ENCODE data around the gene NOTCH2.

Gene NOTCH2

GRCh38 chr1:119902775-119903442 lies 166.6 kb downstream of the NOTCH2 start:
- no peak for DNase-seq

DNA sequence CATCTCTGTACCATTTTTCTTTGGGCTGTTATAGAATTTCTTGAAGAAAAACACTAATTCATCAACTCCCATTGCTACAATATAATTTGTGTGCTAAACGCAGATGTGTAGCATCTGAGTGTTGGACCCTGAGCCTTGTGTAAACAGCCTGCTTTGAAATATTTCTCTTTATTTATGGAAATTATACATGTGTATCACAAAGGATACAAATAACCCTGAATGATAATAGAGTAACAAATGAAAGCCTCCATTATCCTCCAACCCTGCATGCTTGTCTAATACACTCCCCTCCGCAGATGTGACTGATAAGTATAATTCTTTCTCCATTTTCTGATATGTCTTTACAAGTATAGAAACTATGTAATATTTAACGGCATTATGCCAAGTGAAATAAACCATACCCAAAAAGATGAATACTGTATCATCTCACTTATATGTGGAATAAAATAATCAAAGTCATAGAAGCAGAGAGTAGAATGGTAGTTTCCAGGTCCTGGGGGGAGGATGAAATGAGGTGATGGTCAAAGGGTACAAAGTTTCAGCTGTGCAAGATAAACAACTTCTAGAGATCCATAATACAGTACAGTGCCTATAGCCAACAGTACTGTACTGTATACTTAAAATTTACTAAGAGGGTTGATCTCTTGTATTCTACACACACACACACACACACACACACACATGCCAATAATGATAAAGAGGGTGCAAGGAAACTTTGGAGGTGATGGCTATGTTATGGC lies 170.3 kb downstream of the NOTCH2 start:
- DNase-seq: no peak

DNA sequence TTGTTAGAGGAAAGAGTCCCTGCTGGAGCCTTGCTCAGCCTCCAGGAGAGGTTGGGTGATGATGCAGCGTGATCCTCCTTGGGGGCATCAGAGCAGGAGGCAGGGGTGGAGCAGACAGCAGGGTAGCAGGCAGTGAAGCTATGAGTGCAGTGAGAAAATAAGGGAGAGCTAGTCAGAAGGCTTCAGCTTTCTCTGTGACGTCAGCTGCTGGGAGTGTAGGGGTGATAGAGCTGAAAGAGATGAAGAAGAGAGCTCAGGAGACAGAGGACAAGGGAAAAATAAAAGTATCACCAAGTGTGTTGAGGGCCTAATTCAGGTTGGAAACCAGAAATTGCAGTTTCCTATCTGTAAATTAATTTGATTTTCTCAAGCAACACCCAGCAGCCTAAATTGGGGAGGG lies 170.9 kb downstream of the NOTCH2 start:
- no peak for DNase-seq

DNA sequence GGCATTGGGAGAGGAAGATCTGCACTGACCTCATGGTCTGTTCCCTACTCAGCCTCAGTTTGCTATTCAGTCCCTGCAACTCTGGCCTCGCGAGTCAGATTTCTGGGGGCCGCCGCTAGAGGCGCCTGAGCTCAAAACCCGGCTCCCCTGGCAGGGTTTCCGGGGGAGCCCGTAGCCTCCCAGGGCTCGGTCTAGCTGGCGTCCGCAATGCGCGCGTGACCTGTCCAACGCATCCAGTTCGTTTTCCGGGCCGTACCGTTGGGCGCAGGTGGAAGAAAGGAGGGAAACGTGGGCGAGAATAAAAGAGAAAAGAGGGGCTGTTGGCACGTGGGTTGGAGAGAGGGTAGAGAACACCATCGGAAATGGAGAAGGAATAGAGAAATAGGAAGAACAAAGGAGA lies 173.2 kb downstream of the NOTCH2 start, which contains the start of gene ADAM30:
Gene ADAM30 (minus strand): TSS at position 213 of the 400 bp plus-strand sequence. CDS start 179 bp downstream, at position 34.
- DNase-seq: no peak

DNA sequence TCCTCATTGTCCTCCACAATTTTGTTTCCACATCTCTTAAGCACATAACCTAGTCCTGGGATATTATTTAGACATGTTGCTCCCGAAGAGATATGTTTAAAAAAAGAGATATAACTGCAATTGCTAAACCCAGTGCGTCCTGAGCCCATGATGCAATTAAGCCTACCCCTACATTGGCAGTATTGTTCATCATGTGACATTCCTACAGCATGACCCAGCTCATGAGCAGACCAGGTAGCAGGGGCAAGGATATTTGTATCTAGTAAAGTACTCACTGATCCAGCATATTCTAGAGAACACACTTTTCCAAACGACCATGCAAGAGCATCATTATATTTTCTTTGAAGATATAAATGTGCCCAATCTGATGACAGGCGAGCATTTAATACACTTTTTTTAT lies 174.4 kb downstream of the NOTCH2 start:
- DNase-seq: no peak

DNA sequence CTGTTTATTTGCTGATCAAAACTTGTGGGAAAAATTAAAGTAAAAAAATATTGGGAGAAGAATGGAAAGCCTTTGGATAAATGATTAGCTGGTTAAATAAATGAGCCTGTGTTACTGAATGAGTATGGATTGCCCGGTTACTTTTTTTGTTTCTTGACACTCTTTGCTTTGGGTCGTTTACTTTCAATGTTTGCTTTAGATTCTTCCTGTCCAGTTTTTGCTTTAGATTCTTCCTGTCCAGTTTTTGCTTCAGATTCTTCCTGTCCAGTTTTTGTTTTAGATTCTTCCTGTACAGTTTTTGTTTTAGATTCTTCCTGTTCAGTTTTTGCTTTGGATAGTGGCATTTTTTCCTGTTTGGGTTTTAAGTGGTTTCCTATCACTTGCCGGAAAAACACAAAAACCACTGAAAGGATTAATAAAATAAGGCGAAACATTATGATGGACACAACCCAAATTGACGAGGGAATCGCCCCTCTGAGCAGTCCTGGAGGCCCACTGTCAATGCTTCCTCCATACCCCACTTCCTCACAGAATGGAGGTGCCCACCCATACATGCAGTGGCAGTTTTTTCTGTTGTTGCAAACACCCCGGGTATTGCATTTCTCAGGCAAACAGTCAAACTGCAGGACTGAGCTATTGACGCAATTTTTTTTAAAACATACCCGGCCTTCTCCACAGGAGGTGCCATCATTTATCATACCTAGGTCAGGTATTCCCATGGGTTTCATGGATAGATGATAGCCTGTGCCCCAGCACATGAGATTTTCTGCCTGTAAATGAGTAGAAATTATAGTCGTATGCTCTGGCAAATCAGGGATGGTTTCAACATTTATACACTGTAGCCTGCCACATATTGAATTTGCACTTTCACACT lies 175.4 kb downstream of the NOTCH2 start:
- DNase-seq: no peak

- no peak for DNase-seq
Measured at GRCh38 chr1:119893238-119893791, 176.1 kb downstream of the NOTCH2 start.

GRCh38 chr1:119891386-119891785 lies 178.1 kb downstream of the NOTCH2 start:
- no peak for DNase-seq

DNA sequence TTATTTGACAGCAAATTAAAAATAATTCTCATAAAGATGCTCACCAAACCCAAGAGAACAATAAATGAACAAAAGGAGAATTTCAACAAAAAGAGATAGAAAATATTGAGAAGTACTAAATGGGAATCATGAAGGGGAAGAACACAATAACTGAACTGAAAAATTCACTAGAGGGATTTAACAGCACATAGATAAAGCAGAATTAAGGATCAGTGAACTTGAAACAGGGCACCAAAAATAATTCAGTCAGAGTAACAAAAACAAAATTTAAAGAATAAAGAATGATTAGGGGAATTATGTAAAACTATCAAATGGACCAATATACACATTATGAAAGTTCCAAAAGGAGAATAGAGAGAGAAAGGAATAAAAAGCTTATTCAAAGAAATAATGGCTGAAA lies 181.0 kb downstream of the NOTCH2 start:
- no peak for DNase-seq

- DNase-seq: no peak
Measured at GRCh38 chr1:119887427-119887826, 182.0 kb downstream of the NOTCH2 start.

- DNase-seq: peak; percentile 26 to 49
Measured at GRCh38 chr1:119885903-119886783, 183.3 kb downstream of the NOTCH2 start.

DNA sequence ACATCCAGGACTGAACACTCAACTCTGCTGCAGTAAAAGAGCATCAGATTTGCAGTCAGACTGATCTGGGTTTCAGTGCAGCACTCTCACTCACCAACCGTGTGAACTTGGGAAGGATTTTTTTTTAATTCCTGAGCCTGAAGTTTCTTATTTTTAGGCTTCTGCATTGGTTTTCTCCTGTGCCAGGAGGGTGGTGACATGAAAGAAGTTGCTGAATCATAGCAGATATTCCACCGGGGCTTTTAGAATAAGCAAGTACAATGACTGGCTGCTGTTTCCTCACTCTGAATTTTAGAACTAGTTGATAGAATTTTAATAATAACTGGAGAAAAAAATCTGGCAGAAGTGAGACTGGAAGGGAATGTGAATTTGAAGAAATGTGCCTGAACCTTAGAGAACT lies 184.8 kb downstream of the NOTCH2 start:
- DNase-seq: no peak

- no peak for DNase-seq
Measured at GRCh38 chr1:119883826-119884225, 185.6 kb downstream of the NOTCH2 start.

GRCh38 chr1:119882132-119883049 lies 187.1 kb downstream of the NOTCH2 start:
- no peak for DNase-seq

- no peak for DNase-seq
Measured at GRCh38 chr1:119879510-119880434, 189.7 kb downstream of the NOTCH2 start.

DNA sequence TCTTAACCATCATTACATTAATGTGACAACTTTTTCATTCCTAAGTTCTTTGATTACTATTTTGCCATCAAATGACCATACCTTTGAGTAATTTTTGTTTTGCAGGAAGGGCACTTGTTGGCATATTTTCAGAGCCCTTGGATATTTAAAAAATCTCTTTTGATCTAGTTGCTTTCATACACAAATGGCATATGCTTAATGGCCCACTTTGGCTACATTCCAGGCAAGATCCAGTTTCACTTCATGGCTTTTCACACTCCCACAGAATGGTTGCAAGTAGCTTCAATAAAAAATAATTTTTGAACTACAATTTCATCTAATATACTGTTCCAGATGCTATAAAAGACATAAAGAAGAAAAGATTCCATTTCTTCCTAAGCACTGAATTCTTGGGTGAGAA lies 191.3 kb downstream of the NOTCH2 start:
- no peak for DNase-seq

GRCh38 chr1:119874186-119874585 lies 195.3 kb downstream of the NOTCH2 start:
- no peak for DNase-seq

DNA sequence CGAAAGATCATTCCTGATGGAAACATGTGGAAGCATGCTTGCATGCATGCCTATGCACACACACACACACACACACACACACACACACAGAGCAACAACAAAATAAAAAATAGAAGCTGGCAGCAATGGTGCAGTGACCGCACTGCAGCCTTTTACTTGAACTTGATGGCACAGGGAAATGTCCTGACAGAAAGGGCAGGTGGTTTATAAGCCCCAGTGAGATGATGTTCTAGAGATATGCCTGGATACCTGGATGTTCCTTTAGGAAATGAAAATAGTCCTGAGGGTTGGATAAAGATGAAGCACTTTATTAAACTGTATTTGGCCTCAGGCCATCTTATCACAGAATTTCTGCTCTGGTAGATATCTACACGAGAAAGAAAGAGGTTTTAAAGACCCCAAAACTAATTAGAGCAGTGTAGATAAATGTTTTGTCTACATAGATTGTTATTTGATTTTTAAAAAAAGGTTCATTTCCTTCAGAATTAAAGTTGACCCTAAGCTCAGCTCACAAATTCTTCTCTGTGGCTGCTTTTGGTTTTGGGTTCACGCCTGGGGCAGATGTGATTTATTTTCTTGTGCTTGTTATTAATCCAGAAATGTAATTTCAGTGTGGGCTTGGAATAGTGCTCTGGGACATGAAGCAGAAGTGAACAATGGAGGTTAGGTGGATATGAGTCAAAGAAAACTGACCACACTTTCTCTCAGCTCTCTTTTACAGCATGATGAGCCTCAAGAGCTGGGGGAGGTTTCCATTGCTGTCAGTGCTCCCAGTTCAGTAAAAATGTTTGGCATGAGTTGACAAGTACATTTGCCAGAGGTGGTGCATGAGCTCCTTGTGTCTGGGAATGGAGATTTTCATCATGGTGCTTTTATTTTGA lies 196.1 kb downstream of the NOTCH2 start:
- DNase-seq: no peak

DNA sequence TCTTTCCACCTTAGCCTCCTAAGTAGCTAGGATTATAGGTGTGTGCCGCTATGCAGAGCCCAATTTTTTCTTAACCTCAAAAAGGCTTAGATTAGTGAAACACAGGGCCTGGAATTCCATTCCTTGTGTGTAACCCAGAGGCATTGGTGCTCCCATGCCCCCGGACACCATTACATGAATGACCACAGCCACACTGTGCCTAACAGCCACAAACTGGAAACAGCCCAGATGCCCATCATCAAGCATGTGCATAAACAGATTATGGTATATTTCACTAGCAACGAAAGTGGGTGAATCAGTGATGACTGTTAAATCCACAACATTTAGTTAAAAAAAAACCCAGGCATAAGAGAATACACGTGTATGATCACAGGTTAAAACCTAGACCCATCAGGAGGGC lies 197.6 kb downstream of the NOTCH2 start:
- DNase-seq: no peak

All from CD4-positive, alpha-beta T cell treated with Interleukin-1 beta for 1 hour (primary cell).